Liver (tissue), 9 donors: ENCODE results near the gene CPNE8. TPM values are rescaled to one million over a fixed set of nuclear protein-coding genes. Genes with fewer than 3 reads are reported as not detected.

ENCODE experiments used
- DNase-seq: peaks from one replicate; pipeline ENCODE4 v3.0.0-alpha.2; 2017; ENCODE audit warnings: low spot score
- H3K27ac ChIP-seq, 2 donors: one replicate each; pipeline ENCODE4 v1.7.0; 2013; ENCODE audit warnings: inconsistent platforms in 2 of 2, low read length in 2 of 2, control low read depth in 1 of 2, low read depth in 1 of 2, mild to moderate bottlenecking in 1 of 2
- H3K27me3 ChIP-seq, 4 donors: one replicate each; pipeline versions ENCODE4 v1.6.1 to v1.7.0; 2013; ENCODE audit warnings: low read length in 3 of 4, inconsistent platforms in 1 of 4, mild to moderate bottlenecking in 1 of 4, moderate library complexity in 1 of 4; ENCODE audit not compliant: control insufficient read depth in 4 of 4, insufficient read depth in 4 of 4
- H3K36me3 ChIP-seq, 4 donors: one replicate each; pipeline versions ENCODE4 v1.6.1 to v1.7.0; 2013; ENCODE audit warnings: low read length in 3 of 4, mild to moderate bottlenecking in 3 of 4, low read depth in 1 of 4, moderate library complexity in 1 of 4; ENCODE audit not compliant: control insufficient read depth in 4 of 4, insufficient read depth in 3 of 4
- H3K4me1 ChIP-seq, 4 donors: one replicate each; pipeline versions ENCODE4 v1.6.1 to v1.7.0; 2013; ENCODE audit warnings: low read length in 3 of 4, mild to moderate bottlenecking in 3 of 4, moderate library complexity in 1 of 4; ENCODE audit not compliant: control insufficient read depth in 4 of 4, insufficient read depth in 4 of 4
- H3K4me3 ChIP-seq, 3 donors: one replicate each; pipeline versions ENCODE4 v1.6.1 to v1.7.0; 2013; ENCODE audit warnings: low read length in 3 of 3, control low read depth in 1 of 3, low read depth in 1 of 3, mild to moderate bottlenecking in 1 of 3
- H3K9ac ChIP-seq, 2 donors: one replicate each; pipeline ENCODE4 v1.7.0; 2013; ENCODE audit warnings: low read length in 2 of 2, mild to moderate bottlenecking in 2 of 2, moderate library complexity in 2 of 2, control low read depth in 1 of 2, low read depth in 1 of 2
- H3K9me3 ChIP-seq, 4 donors: one replicate each; pipeline versions ENCODE4 v1.6.1 to v1.7.0; 2013; ENCODE audit warnings: low read length in 3 of 4; ENCODE audit not compliant: control insufficient read depth in 4 of 4
- EGR1 ChIP-seq, 2 donors: IDR thresholded peaks; 2 replicates each; pipeline ENCODE4 v1.6.1; 2016 to 2018; ENCODE audit warnings: antibody characterized with exemption in 2 of 2, low read depth in 2 of 2
- FOXA1 ChIP-seq: IDR thresholded peaks from 2 replicates; pipeline ENCODE4 v1.6.1; 2016; ENCODE audit warnings: antibody characterized with exemption
- GABPA ChIP-seq, 2 donors: IDR thresholded peaks in 1 of 2; conservative IDR thresholded peaks in 1 of 2; 2 replicates each; pipeline ENCODE4 v1.6.1; 2016; ENCODE audit warnings: antibody characterized with exemption in 2 of 2, mild to moderate bottlenecking in 1 of 2, moderate library complexity in 1 of 2
- HNF4A ChIP-seq, 2 donors: conservative IDR thresholded peaks; 2 replicates each; pipeline ENCODE4 v1.6.1; 2016; ENCODE audit warnings: antibody characterized with exemption in 2 of 2, mild to moderate bottlenecking in 2 of 2
- HNF4G ChIP-seq: IDR thresholded peaks from 2 replicates; pipeline ENCODE4 v1.6.1; 2016; ENCODE audit warnings: antibody characterized with exemption
- JUND ChIP-seq, 2 donors: IDR thresholded peaks; 2 replicates each; pipeline ENCODE4 v1.6.1; 2016; ENCODE audit warnings: antibody characterized with exemption in 2 of 2
- NR2F2 ChIP-seq: IDR thresholded peaks from 2 replicates; pipeline ENCODE4 v1.6.1; 2016; ENCODE audit warnings: antibody characterized with exemption
- RAD21 ChIP-seq, 2 donors: IDR thresholded peaks; 2 replicates each; pipeline ENCODE4 v1.6.1; 2016; ENCODE audit warnings: antibody characterized with exemption in 2 of 2, mild to moderate bottlenecking in 2 of 2
- RXRA ChIP-seq, 2 donors: IDR thresholded peaks; 2 replicates each; pipeline ENCODE4 v1.6.1; 2017 to 2018; ENCODE audit warnings: antibody characterized with exemption in 2 of 2, mild to moderate bottlenecking in 1 of 2
- SP1 ChIP-seq: IDR thresholded peaks from 2 replicates; pipeline ENCODE4 v1.6.1; 2018; ENCODE audit warnings: antibody characterized with exemption, mild to moderate bottlenecking
- TAF1 ChIP-seq: conservative IDR thresholded peaks from 2 replicates; pipeline ENCODE4 v1.6.1; 2016; ENCODE audit warnings: antibody characterized with exemption, mild to moderate bottlenecking
- YY1 ChIP-seq: IDR thresholded peaks from 2 replicates; pipeline ENCODE4 v1.6.1; 2016; ENCODE audit warnings: antibody characterized with exemption, mild to moderate bottlenecking
- WGBS: extraction: QIAGEN DNeasy Blood & Tissue Kit; methylation state at CpG from one replicate; pipeline ENCODE4 v1.1.7; 2013; 5-methylcytosine and 5-hydroxymethylcytosine counted together
- polyA plus RNA-seq, 2 donors: library from polyadenylated mRNA; stranded (reverse) in 1 of 2; unstranded in 1 of 2; fragments of 200-250 nt in 1 of 2; fragments of >200 nt in 1 of 2; fragmentation: Nextera tagmentation in 1 of 2; extraction: Ambion mirVana in 1 of 2; gene quantifications; one replicate each; pipeline versions ENCODE4 v1.2.1 to v1.2.3, GENCODE V29; 2013 to 2015
- total RNA-seq, 2 donors: library from RNA; depleted of rRNA; stranded (reverse); fragments of >200 nt; gene quantifications; one replicate each; pipeline ENCODE4 v1.2.3, GENCODE V29; 2014
- TF ChIP-seq, protein P1 (sequence below): IDR thresholded peaks from 2 replicates; pipeline ENCODE4 v1.6.1; 2016; ENCODE audit warnings: antibody characterized with exemption, mild to moderate bottlenecking
- TF ChIP-seq, protein P2 (sequence below): IDR thresholded peaks from 2 replicates; pipeline ENCODE4 v1.6.1; 2016; ENCODE audit warnings: antibody characterized with exemption
- TF ChIP-seq, protein P3 (sequence below): IDR thresholded peaks from 2 replicates; pipeline ENCODE4 v1.6.1; 2016; ENCODE audit warnings: antibody characterized with exemption
- donor health status: healthy.
- donor health status: healthy.
- donor health status: healthy.
- donor health status: healthy.
- donor health status: healthy.

CPNE8 gene
- total and polyA plus RNA-seq, 4 donors: 4.2 to 27.4 (median 10.9) TPM

DNA sequence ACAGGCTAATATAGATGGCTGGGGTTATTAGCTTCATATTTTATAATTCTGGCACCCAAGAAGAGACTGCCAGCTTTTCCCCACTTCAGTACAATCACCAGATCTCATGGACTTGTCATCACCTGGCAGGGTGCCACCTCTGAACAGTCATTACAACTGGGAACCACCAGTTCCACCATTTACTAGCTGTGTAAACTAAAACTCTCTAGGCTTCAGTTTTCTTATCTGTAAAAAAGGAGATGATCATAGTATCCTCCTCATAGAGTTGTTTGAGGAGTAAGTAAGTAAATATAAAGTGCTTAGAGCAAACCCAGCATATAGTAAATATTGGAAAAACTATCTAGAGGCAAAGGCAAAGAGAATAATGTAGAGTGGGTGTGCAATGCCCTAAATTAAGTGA lies 19.3 kb downstream of the CPNE8 start:
- TF ChIP-seq YY1 (peak; percentile 21), TAF1 (no peak)

DNA sequence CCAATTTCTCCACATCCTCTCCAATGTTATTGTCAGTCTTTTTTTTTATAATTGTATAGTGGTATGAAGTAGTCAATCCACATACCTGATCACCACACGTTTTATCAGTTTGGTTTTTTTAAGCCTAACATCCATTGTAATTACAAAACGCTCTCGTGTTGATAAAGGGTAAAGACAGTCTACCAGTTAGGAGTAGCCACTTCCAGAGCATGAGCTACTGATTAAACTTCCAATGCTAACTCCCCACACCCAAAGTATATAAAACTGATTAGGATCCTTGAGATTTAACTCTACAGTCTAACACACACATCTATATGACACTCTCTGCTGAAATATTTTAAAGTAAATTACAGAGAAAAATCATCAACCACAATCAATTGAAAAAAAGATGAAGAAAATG lies 20.7 kb downstream of the CPNE8 start:
- Histone ChIP-seq H3K4me3 (no peak overlapping the region), H3K27me3 (no peaks in the 10 kb centered on the region), H3K27ac (no peak overlapping the region), H3K4me1 (peaks cover 10 to 28% (median 19%) of the 10 kb centered on the region in 4 donors), H3K9ac (no peak overlapping the region), H3K36me3 (no peaks in the 10 kb centered on the region), H3K9me3 (peaks cover 0 to 4% (median 2%) of the 10 kb centered on the region in 4 donors)
- no peak for DNase-seq
- TF ChIP-seq HNF4G (no peak), NR2F2 (no peak), HNF4A (conservative IDR thresholded peaks at IDR 0.05) (peak; percentile 16 to 22), EGR1 (IDR thresholded peaks at IDR 0.05; ENCODE audit: low read depth in 2 of 2) (no peak), SP1 (peak; percentile 12)
- TF ChIP-seq, protein P1, sequence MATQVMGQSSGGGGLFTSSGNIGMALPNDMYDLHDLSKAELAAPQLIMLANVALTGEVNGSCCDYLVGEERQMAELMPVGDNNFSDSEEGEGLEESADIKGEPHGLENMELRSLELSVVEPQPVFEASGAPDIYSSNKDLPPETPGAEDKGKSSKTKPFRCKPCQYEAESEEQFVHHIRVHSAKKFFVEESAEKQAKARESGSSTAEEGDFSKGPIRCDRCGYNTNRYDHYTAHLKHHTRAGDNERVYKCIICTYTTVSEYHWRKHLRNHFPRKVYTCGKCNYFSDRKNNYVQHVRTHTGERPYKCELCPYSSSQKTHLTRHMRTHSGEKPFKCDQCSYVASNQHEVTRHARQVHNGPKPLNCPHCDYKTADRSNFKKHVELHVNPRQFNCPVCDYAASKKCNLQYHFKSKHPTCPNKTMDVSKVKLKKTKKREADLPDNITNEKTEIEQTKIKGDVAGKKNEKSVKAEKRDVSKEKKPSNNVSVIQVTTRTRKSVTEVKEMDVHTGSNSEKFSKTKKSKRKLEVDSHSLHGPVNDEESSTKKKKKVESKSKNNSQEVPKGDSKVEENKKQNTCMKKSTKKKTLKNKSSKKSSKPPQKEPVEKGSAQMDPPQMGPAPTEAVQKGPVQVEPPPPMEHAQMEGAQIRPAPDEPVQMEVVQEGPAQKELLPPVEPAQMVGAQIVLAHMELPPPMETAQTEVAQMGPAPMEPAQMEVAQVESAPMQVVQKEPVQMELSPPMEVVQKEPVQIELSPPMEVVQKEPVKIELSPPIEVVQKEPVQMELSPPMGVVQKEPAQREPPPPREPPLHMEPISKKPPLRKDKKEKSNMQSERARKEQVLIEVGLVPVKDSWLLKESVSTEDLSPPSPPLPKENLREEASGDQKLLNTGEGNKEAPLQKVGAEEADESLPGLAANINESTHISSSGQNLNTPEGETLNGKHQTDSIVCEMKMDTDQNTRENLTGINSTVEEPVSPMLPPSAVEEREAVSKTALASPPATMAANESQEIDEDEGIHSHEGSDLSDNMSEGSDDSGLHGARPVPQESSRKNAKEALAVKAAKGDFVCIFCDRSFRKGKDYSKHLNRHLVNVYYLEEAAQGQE: no peak
- 34% methylated on average over 3 of the region's 3 CpGs for WGBS

More for the DNA sequence above, 19.3 kb downstream of the CPNE8 start:
- no peak for DNase-seq
- H3K9ac ChIP-seq: no peak overlapping the region
- H3K27me3 ChIP-seq: no peaks in the 10 kb centered on the region
- peak overlapping the region; percentile 17 to 42 for H3K27ac ChIP-seq
- no peak overlapping the region for H3K4me3 ChIP-seq
- no peaks in the 10 kb centered on the region for H3K36me3 ChIP-seq
- peaks cover 0 to 4% (median 2%) of the 10 kb centered on the region in 4 donors for H3K9me3 ChIP-seq
- H3K4me1 ChIP-seq: peaks cover 6 to 31% (median 15%) of the 10 kb centered on the region in 4 donors

DNA sequence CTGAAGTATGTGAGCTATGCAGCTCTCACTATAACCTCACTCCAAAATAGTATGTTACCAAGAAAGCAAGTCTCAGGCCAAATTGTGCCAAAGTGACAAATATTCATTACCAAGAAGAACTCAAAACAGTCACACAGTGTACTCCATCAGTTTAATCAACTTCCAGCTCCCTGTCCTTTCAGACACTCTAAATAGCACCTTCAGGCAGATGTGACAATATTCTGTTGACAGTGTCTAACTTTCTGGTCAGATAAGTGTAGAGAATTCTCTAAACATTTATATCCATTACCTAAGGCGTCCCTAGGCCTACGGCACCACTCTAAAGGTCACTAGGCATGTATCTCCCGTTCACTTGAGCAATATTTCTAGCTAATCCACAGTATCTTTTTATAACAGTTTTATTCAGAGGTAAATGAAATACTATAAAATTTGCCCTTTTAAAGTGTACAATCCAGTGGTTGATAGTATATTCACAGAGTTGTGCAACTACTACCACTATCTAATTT lies 21.7 kb downstream of the CPNE8 start:
- Histone ChIP-seq H3K27me3 (no peaks in the 10 kb centered on the region), H3K27ac (peak overlapping the region; percentile 15 to 48), H3K9me3 (peaks cover 0 to 4% (median 2%) of the 10 kb centered on the region in 4 donors), H3K9ac (no peak overlapping the region), H3K36me3 (no peaks in the 10 kb centered on the region), H3K4me3 (no peak overlapping the region), H3K4me1 (peaks cover 10 to 27% (median 18%) of the 10 kb centered on the region in 4 donors)
- peak; percentile 58 to 59 for TF ChIP-seq HNF4A (conservative IDR thresholded peaks at IDR 0.05)
- no peak for TF ChIP-seq RAD21 (IDR thresholded peaks at IDR 0.05)
- TF ChIP-seq RXRA (IDR thresholded peaks at IDR 0.05): peak in 1 of 2 donors; percentile 11
- 43% methylated on average over 3 of the region's 3 CpGs for WGBS
- no peak for DNase-seq

DNA sequence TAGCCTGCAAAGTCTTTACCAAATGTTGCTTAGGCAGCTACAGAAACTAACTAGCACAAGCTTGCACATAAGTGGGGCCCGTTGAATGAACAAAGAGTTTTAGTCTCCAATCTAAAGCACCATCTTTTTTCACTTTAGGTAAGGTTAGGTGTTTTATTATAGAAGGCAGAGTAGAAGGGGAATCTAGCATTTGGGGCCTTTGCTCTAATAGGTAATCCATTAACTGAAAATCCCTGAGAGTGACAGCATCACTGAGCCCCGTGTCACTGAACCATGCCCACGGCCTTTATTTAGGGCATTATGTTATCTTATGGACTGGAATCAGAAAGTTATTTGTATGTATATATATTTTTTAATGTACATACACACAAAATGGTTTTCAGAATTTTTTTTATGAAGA lies 25.1 kb downstream of the CPNE8 start:
- Histone ChIP-seq H3K4me3 (no peak overlapping the region), H3K36me3 (no peaks in the 10 kb centered on the region), H3K9me3 (peaks cover 0 to 4% (median 2%) of the 10 kb centered on the region in 4 donors), H3K4me1 (peaks cover 4 to 27% (median 19%) of the 10 kb centered on the region in 4 donors), H3K27ac (peak overlapping the region; percentile 38 to 51), H3K9ac (peak overlapping the region in 1 of 2 donors; percentile 3), H3K27me3 (no peaks in the 10 kb centered on the region)
- WGBS: 38% methylated on average over 3 of the region's 3 CpGs
- DNase-seq: no peak
- TF ChIP-seq, protein P2, sequence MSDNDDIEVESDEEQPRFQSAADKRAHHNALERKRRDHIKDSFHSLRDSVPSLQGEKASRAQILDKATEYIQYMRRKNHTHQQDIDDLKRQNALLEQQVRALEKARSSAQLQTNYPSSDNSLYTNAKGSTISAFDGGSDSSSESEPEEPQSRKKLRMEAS: peak; percentile 32
- TF ChIP-seq RXRA (IDR thresholded peaks at IDR 0.05): peak; percentile 60 to 65
- TF ChIP-seq FOXA1: no peak
- TF ChIP-seq RAD21 (IDR thresholded peaks at IDR 0.05): peak in 1 of 2 donors; percentile 25
- no peak for TF ChIP-seq GABPA (IDR thresholded peaks at IDR 0.05 in 1 of 2, conservative IDR thresholded peaks at IDR 0.05 in 1 of 2)
- peak in 1 of 2 donors; percentile 31 for TF ChIP-seq JUND (IDR thresholded peaks at IDR 0.05)
- no peak for TF ChIP-seq NR2F2
- peak; percentile 76 for TF ChIP-seq SP1
- TF ChIP-seq, protein P3, sequence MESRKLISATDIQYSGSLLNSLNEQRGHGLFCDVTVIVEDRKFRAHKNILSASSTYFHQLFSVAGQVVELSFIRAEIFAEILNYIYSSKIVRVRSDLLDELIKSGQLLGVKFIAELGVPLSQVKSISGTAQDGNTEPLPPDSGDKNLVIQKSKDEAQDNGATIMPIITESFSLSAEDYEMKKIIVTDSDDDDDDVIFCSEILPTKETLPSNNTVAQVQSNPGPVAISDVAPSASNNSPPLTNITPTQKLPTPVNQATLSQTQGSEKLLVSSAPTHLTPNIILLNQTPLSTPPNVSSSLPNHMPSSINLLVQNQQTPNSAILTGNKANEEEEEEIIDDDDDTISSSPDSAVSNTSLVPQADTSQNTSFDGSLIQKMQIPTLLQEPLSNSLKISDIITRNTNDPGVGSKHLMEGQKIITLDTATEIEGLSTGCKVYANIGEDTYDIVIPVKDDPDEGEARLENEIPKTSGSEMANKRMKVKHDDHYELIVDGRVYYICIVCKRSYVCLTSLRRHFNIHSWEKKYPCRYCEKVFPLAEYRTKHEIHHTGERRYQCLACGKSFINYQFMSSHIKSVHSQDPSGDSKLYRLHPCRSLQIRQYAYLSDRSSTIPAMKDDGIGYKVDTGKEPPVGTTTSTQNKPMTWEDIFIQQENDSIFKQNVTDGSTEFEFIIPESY: peak; percentile 24
- peak; percentile 56 to 75 for TF ChIP-seq HNF4A (conservative IDR thresholded peaks at IDR 0.05)
- no peak for TF ChIP-seq HNF4G
